NCI-H774 (cell line): ENCODE data around the gene LAMTOR2.
A peak's percentile ranks its signal among the peaks of the same experiment; 100 is the strongest.
"Not testable (repeated sequence)": the region's sequence is repeated elsewhere in the genome, so short reads cannot be mapped to it uniquely, and the experiment has no call there.

Experiments used
- DNase-seq: peaks from one replicate; lab custom pipeline; 2025; lab: John Stamatoyannopoulos, UW

LAMTOR2 gene

GRCh38 chr1:156052862-156053767, 1.5 kb upstream of the LAMTOR2 start:
- peak; percentile 27 for DNase-seq

GRCh38 chr1:156053768-156054499, 648 bp upstream of the LAMTOR2 start, which contains the start of gene UBQLN4:
UBQLN4 (minus strand) TSS chr1:156053798; CDS start chr1:156053701, 97 bp downstream.
- DNase-seq = peak; percentile 89

- DNase-seq = no peak
These were observed 883 bp downstream of the LAMTOR2 start for GRCh38 chr1:156055281-156056048.

GRCh38 chr1:156056326-156056849, 1.8 kb downstream of the LAMTOR2 start:
- DNase-seq = no peak

- DNase-seq = peak; percentile 87
These were observed 6.5 kb downstream of the LAMTOR2 start, which contains the start of gene RAB25 for GRCh38 chr1:156060937-156061636. RAB25 (plus strand) TSS chr1:156061160; CDS start chr1:156061401, 241 bp downstream.

- DNase-seq = no peak
These were observed 7.6 kb downstream of the LAMTOR2 start for GRCh38 chr1:156062189-156062588.

GRCh38 chr1:156063997-156064285, 9.4 kb downstream of the LAMTOR2 start:
- DNase-seq = no peak

GRCh38 chr1:156064615-156065014, 10.0 kb downstream of the LAMTOR2 start:
- DNase-seq = no peak

GRCh38 chr1:156065212-156065611, 10.6 kb downstream of the LAMTOR2 start:
- no peak for DNase-seq

GRCh38 chr1:156065871-156066270, 11.3 kb downstream of the LAMTOR2 start:
- DNase-seq = no peak

GRCh38 chr1:156067262-156067661, 12.7 kb downstream of the LAMTOR2 start:
- no peak for DNase-seq

GRCh38 chr1:156069490-156070455, 15.2 kb downstream of the LAMTOR2 start:
- DNase-seq = no peak

- no peak for DNase-seq
These were observed 16.0 kb downstream of the LAMTOR2 start for GRCh38 chr1:156070548-156070947.

- not testable (repeated sequence) for DNase-seq
These were observed 16.8 kb downstream of the LAMTOR2 start for GRCh38 chr1:156071332-156071816.

- DNase-seq = no peak
These were observed 17.7 kb downstream of the LAMTOR2 start for GRCh38 chr1:156072251-156072650.

GRCh38 chr1:156073110-156073687, 18.6 kb downstream of the LAMTOR2 start:
- DNase-seq = no peak

GRCh38 chr1:156073740-156074139, 19.2 kb downstream of the LAMTOR2 start:
- DNase-seq = no peak

GRCh38 chr1:156074661-156075060, 20.1 kb downstream of the LAMTOR2 start:
- no peak for DNase-seq

- DNase-seq = no peak
These were observed 20.6 kb downstream of the LAMTOR2 start for GRCh38 chr1:156075162-156075561.

- DNase-seq = no peak
These were observed 21.2 kb downstream of the LAMTOR2 start for GRCh38 chr1:156075775-156076204.
